HCT116 (cell line): ENCODE measurements around the gene DIPK1A. TPM values are rescaled to one million over a fixed set of nuclear protein-coding genes. Genes with fewer than 3 reads are reported as not detected.

ENCODE experiments used
- ATAC-seq: fragments of 200-7000 bp; cut with Tn5 transposase; 2 replicates; pipeline ENCODE4 v1.9.1; 2020; ENCODE audit warnings: mild to moderate bottlenecking, moderate library complexity
- BruUV-seq: library from RNA; stranded (reverse); fragments of 400-500 nt; replicated peaks from 2 replicates; lab custom pipeline; 2021; lab: Mats Ljungman, UMichigan
- CTCF ChIA-PET: fragments of 300-600 bp; sonication (Branson Sonifier 250); formaldehyde crosslinking; loops from one replicate; lab custom pipeline; 2021; ENCODE audit warnings: antibody characterized with exemption; lab: Charles Lee
- POLR2A ChIA-PET: fragments of 300-600, 350-600 bp; sonication (Branson Sonifier 250); formaldehyde crosslinking; loops from one replicate; lab custom pipeline; 2021; ENCODE audit warnings: antibody characterized with exemption; lab: Charles Lee
- RAD21 ChIA-PET, 2 experiments: fragments of 300-600 bp; sonication (Branson Sonifier 250); formaldehyde crosslinking; loops; one replicate each; lab custom pipeline; 2023; ENCODE audit warnings: low total read pairs in 2 of 2; ENCODE audit not compliant: uncharacterized antibody in 2 of 2, unreplicated experiment in 2 of 2, low non-redundant PET in 1 of 2; lab: Charles Lee
- DNase-seq: peaks from one replicate; pipeline ENCODE4 v3.0.0-alpha.2; 2010; ENCODE audit warnings: low read depth, low spot score
- H2AFZ ChIP-seq: fragments of 200-600 bp; shearing (Covaris generic), sonication (generic); 2 replicates; pipeline ENCODE4 v1.6.1; 2017; ENCODE audit warnings: low read depth, mixed run types, mixed read lengths, antibody characterized with exemption, low read length; ENCODE audit not compliant: poor library complexity, severe bottlenecking
- H3K27ac ChIP-seq: 2 replicates; pipeline ENCODE4 v1.5.1; 2012; ENCODE audit warnings: low read depth, low read length
- H3K27me3 ChIP-seq: fragments of 200-600 bp; sonication (generic); 2 replicates; pipeline ENCODE4 v1.6.1; 2016; ENCODE audit warnings: mixed run types, low read length, mixed read lengths; ENCODE audit not compliant: insufficient read depth
- H3K36me3 ChIP-seq, 2 experiments: fragments of 200-500 bp in 1 of 2; fragments of 200-600 bp in 1 of 2; sonication (Bioruptor generic) in 1 of 2; sonication (generic) in 1 of 2; 2 replicates each; pipeline versions ENCODE4 v1.5.1 to v1.6.1; 2014 to 2016; ENCODE audit warnings: low read length in 2 of 2, inconsistent platforms in 1 of 2, mixed read lengths in 1 of 2, mixed run types in 1 of 2; ENCODE audit not compliant: insufficient read depth in 2 of 2, control insufficient read depth in 1 of 2
- H3K4me1 ChIP-seq, 2 experiments: fragments of 200-600 bp in 1 of 2; sonication (generic) in 1 of 2; 2 replicates each; pipeline versions ENCODE4 v1.5.1 to v1.6.1; 2012 to 2017; ENCODE audit warnings: low read length in 2 of 2, inconsistent platforms in 1 of 2, mild to moderate bottlenecking in 1 of 2, mixed read lengths in 1 of 2, mixed run types in 1 of 2, moderate library complexity in 1 of 2; ENCODE audit not compliant: insufficient read depth in 2 of 2, control insufficient read depth in 1 of 2
- H3K4me2 ChIP-seq: fragments of 200-600 bp; sonication (generic); 2 replicates; pipeline ENCODE4 v1.6.1; 2017; ENCODE audit warnings: mixed run types, low read length, mixed read lengths
- H3K4me3 ChIP-seq, 2 experiments: fragments of 200-600 bp in 1 of 2; sonication (generic) in 1 of 2; replicated peaks in 1 of 2; 2 replicates each; pipeline ENCODE4 v1.5.1; 2011 to 2016; ENCODE audit warnings: low read length in 2 of 2, control low read depth in 1 of 2, low read depth in 1 of 2, mild to moderate bottlenecking in 1 of 2, mixed read lengths in 1 of 2, mixed run types in 1 of 2
- H3K79me2 ChIP-seq: fragments of 200-600 bp; sonication (generic); 2 replicates; pipeline ENCODE4 v1.6.1; 2017; ENCODE audit warnings: mild to moderate bottlenecking, mixed run types, low read length, moderate library complexity, mixed read lengths; ENCODE audit not compliant: insufficient read depth
- H3K9ac ChIP-seq: fragments of 200-600 bp; sonication (generic); 2 replicates; pipeline ENCODE4 v1.6.1; 2016; ENCODE audit warnings: low read length, mixed read lengths
- H3K9me2 ChIP-seq: fragments of 200-600 bp; sonication (generic), shearing (Covaris generic); 2 replicates; pipeline ENCODE4 v1.6.1; 2017; ENCODE audit warnings: mixed run types, mild to moderate bottlenecking, moderate library complexity; ENCODE audit not compliant: insufficient read depth
- H3K9me3 ChIP-seq, 2 experiments: fragments of 200-500 bp in 1 of 2; fragments of 200-600 bp in 1 of 2; sonication (Bioruptor generic) in 1 of 2; sonication (generic) in 1 of 2; 2 replicates each; pipeline ENCODE4 v1.6.1; 2014 to 2017; ENCODE audit warnings: low read length in 2 of 2, mixed read lengths in 2 of 2, inconsistent platforms in 1 of 2, low read depth in 1 of 2, mild to moderate bottlenecking in 1 of 2, mixed run types in 1 of 2, moderate library complexity in 1 of 2; ENCODE audit not compliant: control insufficient read depth in 1 of 2, insufficient read depth in 1 of 2
- H4K20me1 ChIP-seq: fragments of 200-600 bp; sonication (generic), shearing (Covaris generic); 2 replicates; pipeline ENCODE4 v1.6.1; 2017; ENCODE audit warnings: mixed run types, mild to moderate bottlenecking, moderate library complexity; ENCODE audit not compliant: insufficient read depth
- ELF1 ChIP-seq: IDR thresholded peaks from 2 replicates; pipeline ENCODE4 v1.6.1; 2012; ENCODE audit warnings: low read depth, borderline replicate concordance
- RAD21 ChIP-seq: IDR thresholded peaks from 2 replicates; pipeline ENCODE4 v1.6.1; 2012; ENCODE audit warnings: low read depth, mild to moderate bottlenecking
- intact Hi-C: fragments of 100-400 bp; cut with micrococcal nuclease; formaldehyde crosslinking; loops from 2 replicates; pipeline ENCODE4 v1.10.0; 2022
- total RNA-seq: library from RNA; stranded (reverse); gene quantifications from one replicate; pipeline ENCODE4 v1.2.1, GENCODE V29; 2021; ENCODE audit not compliant: unreplicated experiment
- TF ChIP-seq, protein P1 (sequence below), 3 experiments: fragments of 200-600 bp in 1 of 3; sonication (generic) in 1 of 3; IDR thresholded peaks in 2 of 3; conservative IDR thresholded peaks in 1 of 3; 2 replicates each; pipeline ENCODE4 v1.5.1; 2012 to 2017; ENCODE audit warnings: low read depth in 2 of 3, low read length in 2 of 3, antibody characterized with exemption in 1 of 3, borderline replicate concordance in 1 of 3, control low read depth in 1 of 3, mild to moderate bottlenecking in 1 of 3, mixed read lengths in 1 of 3, mixed run types in 1 of 3, moderate library complexity in 1 of 3; ENCODE audit not compliant: insufficient read depth in 1 of 3
- TF ChIP-seq, protein P2 (sequence below): IDR thresholded peaks from 2 replicates; pipeline ENCODE4 v1.6.1; 2012

Gene DIPK1A
- total RNA-seq, 1 experiment from 2014 or later = 4.3 TPM

DNA sequence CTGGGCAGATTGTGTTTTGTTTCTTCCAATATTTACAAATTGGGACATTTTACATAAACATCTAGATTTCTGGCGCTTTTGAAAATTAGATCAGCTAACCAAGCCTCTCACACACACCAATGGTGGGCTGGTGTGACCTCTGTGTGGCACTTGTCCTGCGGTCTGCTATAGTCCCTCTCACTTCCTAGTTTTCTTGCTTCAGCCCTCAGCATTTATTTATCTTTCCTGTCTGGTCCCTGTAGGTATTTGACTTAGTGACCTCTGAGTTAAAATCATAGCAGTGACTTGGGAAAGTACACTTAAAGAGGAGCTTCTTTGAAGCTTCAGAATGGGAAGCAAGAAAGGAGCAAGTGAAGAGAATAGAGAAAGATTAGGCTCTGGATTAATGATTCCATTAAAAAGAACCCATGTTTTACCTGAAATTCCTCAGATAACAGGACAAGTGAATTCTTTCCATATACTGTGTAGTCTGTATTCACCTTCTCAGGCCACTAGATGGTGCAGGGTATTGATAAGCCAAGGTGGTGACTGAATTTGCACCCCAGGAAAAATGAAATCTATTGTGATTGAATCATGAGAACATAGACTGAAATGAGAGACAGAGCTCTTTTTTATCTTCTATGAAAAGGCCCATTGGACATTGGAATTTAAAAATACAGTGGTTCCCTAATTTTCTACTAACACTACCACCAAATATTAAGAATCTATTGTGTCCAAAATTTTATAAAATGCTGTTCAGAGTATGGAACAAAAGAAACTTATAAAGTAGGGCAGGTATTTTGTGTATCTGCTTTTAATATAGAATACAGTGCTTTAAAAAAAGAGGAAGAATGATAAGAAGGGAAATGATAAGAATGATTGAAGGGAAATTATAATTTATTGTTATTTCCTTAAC, 7.1 kb upstream of the DIPK1A start:
- H3K27me3 ChIP-seq = no peaks in the 10 kb centered on the region
- H3K36me3 ChIP-seq = no peaks in the 10 kb centered on the region
- H3K9ac ChIP-seq = no peak overlapping the region
- no TSS peak for BruUV-seq
- H4K20me1 ChIP-seq = no peaks in the 10 kb centered on the region
- peaks cover 0 to 4% of the 10 kb centered on the region in 2 experiments; a peak in 1 of 4 replicates for H3K4me1 ChIP-seq
- H2AFZ ChIP-seq = peak overlapping the region; percentile 49
- no peaks in the 10 kb centered on the region for H3K79me2 ChIP-seq
- H3K27ac ChIP-seq = no peak overlapping the region
- peak; percentile 71 for TF ChIP-seq RAD21
- TF ChIP-seq, protein P1, sequence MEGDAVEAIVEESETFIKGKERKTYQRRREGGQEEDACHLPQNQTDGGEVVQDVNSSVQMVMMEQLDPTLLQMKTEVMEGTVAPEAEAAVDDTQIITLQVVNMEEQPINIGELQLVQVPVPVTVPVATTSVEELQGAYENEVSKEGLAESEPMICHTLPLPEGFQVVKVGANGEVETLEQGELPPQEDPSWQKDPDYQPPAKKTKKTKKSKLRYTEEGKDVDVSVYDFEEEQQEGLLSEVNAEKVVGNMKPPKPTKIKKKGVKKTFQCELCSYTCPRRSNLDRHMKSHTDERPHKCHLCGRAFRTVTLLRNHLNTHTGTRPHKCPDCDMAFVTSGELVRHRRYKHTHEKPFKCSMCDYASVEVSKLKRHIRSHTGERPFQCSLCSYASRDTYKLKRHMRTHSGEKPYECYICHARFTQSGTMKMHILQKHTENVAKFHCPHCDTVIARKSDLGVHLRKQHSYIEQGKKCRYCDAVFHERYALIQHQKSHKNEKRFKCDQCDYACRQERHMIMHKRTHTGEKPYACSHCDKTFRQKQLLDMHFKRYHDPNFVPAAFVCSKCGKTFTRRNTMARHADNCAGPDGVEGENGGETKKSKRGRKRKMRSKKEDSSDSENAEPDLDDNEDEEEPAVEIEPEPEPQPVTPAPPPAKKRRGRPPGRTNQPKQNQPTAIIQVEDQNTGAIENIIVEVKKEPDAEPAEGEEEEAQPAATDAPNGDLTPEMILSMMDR (IDR thresholded peaks at IDR 0.05 in 2 of 3, conservative IDR thresholded peaks at IDR 0.05 in 1 of 3; ENCODE audit: borderline replicate concordance in 1 of 3, insufficient read depth in 1 of 3, low read depth in 2 of 3, low read length in 2 of 3) = peak; percentile 72 to 83 (median 75); a peak in 5 of 6 replicates
- no peak for TF ChIP-seq ELF1
- TF ChIP-seq, protein P2, sequence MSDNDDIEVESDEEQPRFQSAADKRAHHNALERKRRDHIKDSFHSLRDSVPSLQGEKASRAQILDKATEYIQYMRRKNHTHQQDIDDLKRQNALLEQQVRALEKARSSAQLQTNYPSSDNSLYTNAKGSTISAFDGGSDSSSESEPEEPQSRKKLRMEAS = no peak
- TF ChIP-seq, all 23 proteins: peak for 2
- CTCF ChIA-PET = interaction anchor here (0.6 to 3.0 kb wide), 3 partner anchors 8 to 94 kb away, joined by 3 to 12 read pairs (median 8); no protein-coding TSS in a partner anchor
- Histone ChIP-seq H3K9me3 (no peaks in the 10 kb centered on the region), H3K4me2 (no peak overlapping the region), H3K9me2 (no peaks in the 10 kb centered on the region), H3K4me3 (no peak overlapping the region)
- peak; percentile 95 for ATAC-seq
- intact Hi-C loops = loop anchor here (1.0 to 5.0 kb wide), 2 partner anchors 26 to 94 kb away; no protein-coding TSS in a partner anchor
- POLR2A ChIA-PET = no interaction called here
- RAD21 ChIA-PET = interaction anchor here in 1 of 2 experiments (2.1 kb wide), 1 partner anchor 26 kb away, joined by 5 read pairs; no protein-coding TSS in a partner anchor
- DNase-seq = peak; percentile 42
